Peyer's patch (tissue), 4 donors: Measurements from ENCODE around the gene STON2. TPM values are rescaled to one million over a fixed set of nuclear protein-coding genes. Genes with fewer than 3 reads are reported as not detected.

Source experiments
- DNase-seq, 3 donors: peaks; one replicate each; pipeline ENCODE4 v3.0.0-alpha.2; 2017 to 2019
- H3K27ac ChIP-seq, 4 donors: fragments of 200-600 bp; sonication (generic); one replicate each; pipeline ENCODE4 v1.5.1; 2016 to 2019
- H3K27me3 ChIP-seq, 2 donors: fragments of 200-600 bp; sonication (generic); one replicate each; pipeline ENCODE4 v1.5.1; 2019
- H3K36me3 ChIP-seq, 3 donors: fragments of 200-600 bp; sonication (generic); one replicate each; pipeline ENCODE4 v1.5.1; 2016 to 2019
- H3K4me1 ChIP-seq, 4 donors: fragments of 200-600 bp; sonication (generic); one replicate each; pipeline ENCODE4 v1.5.1; 2016 to 2019
- H3K4me3 ChIP-seq, 4 donors: fragments of 200-600 bp; sonication (generic); 1 replicate in 3 of 4; 2 replicates in 1 of 4; pipeline ENCODE4 v1.5.1; 2016 to 2019; ENCODE audit warnings: mild to moderate bottlenecking in 1 of 4
- H3K9me3 ChIP-seq, 4 donors: fragments of 200-600 bp; sonication (generic); one replicate each; pipeline ENCODE4 v1.5.1; 2016 to 2019; ENCODE audit warnings: mild to moderate bottlenecking in 1 of 4
- CTCF ChIP-seq, 6 experiments: fragments of 450-650 bp in 4 of 6; fragments of 200-600 bp in 2 of 6; sonication (generic) in 1 of 6; IDR thresholded peaks; one replicate each; pipeline ENCODE4 v1.5.1; 2017 to 2019; ENCODE audit warnings: antibody characterized with exemption in 6 of 6, mild to moderate bottlenecking in 3 of 6, moderate library complexity in 1 of 6
- POLR2A ChIP-seq, 2 donors: fragments of 450-650 bp; IDR thresholded peaks; one replicate each; pipeline ENCODE4 v1.5.1; 2017; ENCODE audit warnings: antibody characterized with exemption in 2 of 2, mild to moderate bottlenecking in 2 of 2, moderate library complexity in 2 of 2
- total RNA-seq, 4 donors: library from RNA; depleted of rRNA; stranded (reverse); fragments of >200 nt; gene quantifications; one replicate each; pipeline ENCODE4 v1.1.0, GENCODE V29; 2016

STON2 gene
- total RNA-seq, 4 donors from 2014 or later: 6.3 to 25.3 (median 13.9) TPM

- no peaks in the 10 kb centered on the region for H3K27me3 ChIP-seq
- no peak for DNase-seq
- TF ChIP-seq POLR2A (IDR thresholded peaks at IDR 0.05) (no peak), CTCF (IDR thresholded peaks at IDR 0.05) (no peak)
- peak overlapping the region in 2 of 4 donors; percentile 48 to 60 for H3K4me3 ChIP-seq
- H3K36me3 ChIP-seq: no peaks in the 10 kb centered on the region
- H3K4me1 ChIP-seq: no peaks in the 10 kb centered on the region
- peak overlapping the region in 1 of 4 donors; percentile 89 for H3K27ac ChIP-seq
- H3K9me3 ChIP-seq: no peaks in the 10 kb centered on the region
Measured at GRCh38 chr14:81323093-81323492, 77.0 kb downstream of the STON2 start.

- Histone ChIP-seq H3K4me1 (no peaks in the 10 kb centered on the region), H3K9me3 (no peaks in the 10 kb centered on the region), H3K36me3 (no peaks in the 10 kb centered on the region), H3K4me3 (no peak overlapping the region), H3K27ac (no peak overlapping the region), H3K27me3 (no peaks in the 10 kb centered on the region)
- TF ChIP-seq POLR2A (IDR thresholded peaks at IDR 0.05) (no peak), CTCF (IDR thresholded peaks at IDR 0.05) (no peak)
- no peak for DNase-seq
Measured at GRCh38 chr14:81319946-81320345, 80.2 kb downstream of the STON2 start.

- Histone ChIP-seq H3K27me3 (no peaks in the 10 kb centered on the region), H3K4me1 (no peaks in the 10 kb centered on the region), H3K27ac (no peak overlapping the region), H3K9me3 (no peaks in the 10 kb centered on the region), H3K4me3 (no peak overlapping the region), H3K36me3 (no peaks in the 10 kb centered on the region)
- DNase-seq: no peak
- TF ChIP-seq POLR2A (IDR thresholded peaks at IDR 0.05) (no peak), CTCF (IDR thresholded peaks at IDR 0.05) (no peak)
Measured at GRCh38 chr14:81319314-81319713, 80.8 kb downstream of the STON2 start.

GRCh38 chr14:81315341-81315740 is 84.8 kb downstream of the STON2 start:
- no peak for DNase-seq

GRCh38 chr14:81314443-81315175 is 85.5 kb downstream of the STON2 start:
- H3K27ac ChIP-seq: no peak overlapping the region
- TF ChIP-seq CTCF (IDR thresholded peaks at IDR 0.05): no peak
- no peak for TF ChIP-seq POLR2A (IDR thresholded peaks at IDR 0.05)
- no peaks in the 10 kb centered on the region for H3K9me3 ChIP-seq

More at GRCh38 chr14:81315341-81315740, 84.8 kb downstream of the STON2 start:
- Histone ChIP-seq H3K9me3 (no peaks in the 10 kb centered on the region), H3K4me1 (no peaks in the 10 kb centered on the region), H3K27me3 (no peaks in the 10 kb centered on the region), H3K36me3 (no peaks in the 10 kb centered on the region), H3K4me3 (no peak overlapping the region), H3K27ac (no peak overlapping the region)
- TF ChIP-seq POLR2A (IDR thresholded peaks at IDR 0.05) (no peak), CTCF (IDR thresholded peaks at IDR 0.05) (no peak)

More at GRCh38 chr14:81314443-81315175, 85.5 kb downstream of the STON2 start:
- no peaks in the 10 kb centered on the region for H3K4me1 ChIP-seq
- no peaks in the 10 kb centered on the region for H3K27me3 ChIP-seq
- no peak for DNase-seq
- H3K36me3 ChIP-seq: no peaks in the 10 kb centered on the region
- H3K4me3 ChIP-seq: no peak overlapping the region
